ENCODE results near the gene KTI12.

Gene KTI12

DNA sequence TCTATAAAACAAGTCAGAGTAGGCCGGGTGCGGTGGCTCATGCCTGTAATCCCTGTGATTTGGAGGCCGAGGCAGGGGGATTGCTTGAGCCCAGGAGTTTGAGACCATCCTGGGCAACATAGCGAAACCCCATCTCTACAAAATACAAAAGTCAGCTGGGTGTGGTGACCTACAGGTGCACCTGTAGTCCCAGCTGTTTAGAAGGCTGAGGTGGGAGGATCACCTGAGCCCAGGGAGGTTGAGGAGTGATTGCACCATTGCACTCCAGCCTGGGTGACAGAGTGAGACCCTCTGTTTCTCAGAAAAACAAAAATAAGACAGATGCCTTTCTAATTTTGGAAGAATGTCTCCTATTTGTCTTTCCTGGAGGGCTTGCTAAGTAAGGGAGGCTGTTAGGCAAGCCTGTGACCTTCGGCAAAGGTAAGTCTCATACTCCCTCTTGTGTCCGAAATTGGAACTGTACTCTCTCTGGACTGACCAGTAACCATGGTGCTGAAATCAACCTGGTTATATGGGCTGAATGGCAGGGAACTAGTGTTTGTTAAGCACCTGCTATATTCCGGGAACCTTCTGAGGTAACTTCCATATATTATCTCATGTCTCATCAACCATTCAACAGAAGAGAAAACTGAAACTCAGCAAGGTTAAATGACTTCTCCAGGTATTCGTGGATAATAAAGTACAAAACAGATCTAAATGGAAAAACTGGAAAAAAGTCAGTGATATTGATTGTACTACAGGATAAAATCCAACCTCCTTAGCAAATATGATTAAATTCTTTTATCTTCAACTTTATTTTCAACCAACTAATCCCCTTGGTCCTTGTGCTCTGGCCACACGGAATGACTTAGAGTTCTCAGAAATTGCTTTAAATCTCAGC, 31.3 kb downstream of the KTI12 start:
- Histone ChIP-seq H3K36me3 (ENCODE audit: low read length) (no peaks in the 10 kb centered on the region), H3K9me2 (replicated peaks; ENCODE audit: insufficient read depth, low read length) (no peaks in the 10 kb centered on the region)

DNA sequence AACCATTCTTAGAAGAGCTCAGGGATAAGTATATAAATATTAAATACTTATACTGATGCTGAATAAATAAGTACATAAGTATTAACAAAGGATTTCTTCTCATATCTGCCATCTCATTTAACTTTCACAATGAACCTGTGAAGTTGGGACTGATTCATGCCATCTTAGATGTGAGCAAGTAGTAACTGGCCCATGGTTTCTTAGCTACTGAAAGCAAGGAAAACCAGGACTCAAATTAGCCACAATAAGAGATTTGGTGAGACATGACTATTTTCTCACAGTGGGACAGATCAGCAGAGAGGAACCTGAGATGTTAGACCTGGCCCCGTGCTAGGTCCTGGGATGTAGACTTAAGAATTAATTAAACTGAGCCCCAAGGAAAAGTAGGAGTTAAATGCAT, 34.9 kb downstream of the KTI12 start:
- Histone ChIP-seq H3K9me3 (ENCODE audit: insufficient read depth, low read length) (no peaks in the 10 kb centered on the region), H3K27ac (ENCODE audit: low read depth, low read length) (no peak overlapping the region), H2AFZ (ENCODE audit: low read depth, low read length, severe bottlenecking) (no peak overlapping the region), H3K9ac (ENCODE audit: low read length) (no peak overlapping the region), H3K27me3 (ENCODE audit: low read length) (no peaks in the 10 kb centered on the region), H3K36me3 (ENCODE audit: low read length) (no peaks in the 10 kb centered on the region), H3K4me3 (ENCODE audit: insufficient read depth, low read length, poor library complexity, severe bottlenecking) (no peak overlapping the region), H3K9me2 (replicated peaks; ENCODE audit: insufficient read depth, low read length) (no peaks in the 10 kb centered on the region), H3K79me2 (ENCODE audit: insufficient read depth, low read length) (no peaks in the 10 kb centered on the region), H4K20me1 (ENCODE audit: low read depth, low read length) (no peaks in the 10 kb centered on the region), H3K4me2 (ENCODE audit: low read depth, low read length, poor library complexity, severe bottlenecking) (no peak overlapping the region), H3F3A (ENCODE audit: insufficient read depth) (no peaks in the 10 kb centered on the region)
- TF ChIP-seq EZH2phosphoT487 (conservative IDR thresholded peaks at IDR 0.05; ENCODE audit: low read length) = no peak
- TF ChIP-seq, protein P1, sequence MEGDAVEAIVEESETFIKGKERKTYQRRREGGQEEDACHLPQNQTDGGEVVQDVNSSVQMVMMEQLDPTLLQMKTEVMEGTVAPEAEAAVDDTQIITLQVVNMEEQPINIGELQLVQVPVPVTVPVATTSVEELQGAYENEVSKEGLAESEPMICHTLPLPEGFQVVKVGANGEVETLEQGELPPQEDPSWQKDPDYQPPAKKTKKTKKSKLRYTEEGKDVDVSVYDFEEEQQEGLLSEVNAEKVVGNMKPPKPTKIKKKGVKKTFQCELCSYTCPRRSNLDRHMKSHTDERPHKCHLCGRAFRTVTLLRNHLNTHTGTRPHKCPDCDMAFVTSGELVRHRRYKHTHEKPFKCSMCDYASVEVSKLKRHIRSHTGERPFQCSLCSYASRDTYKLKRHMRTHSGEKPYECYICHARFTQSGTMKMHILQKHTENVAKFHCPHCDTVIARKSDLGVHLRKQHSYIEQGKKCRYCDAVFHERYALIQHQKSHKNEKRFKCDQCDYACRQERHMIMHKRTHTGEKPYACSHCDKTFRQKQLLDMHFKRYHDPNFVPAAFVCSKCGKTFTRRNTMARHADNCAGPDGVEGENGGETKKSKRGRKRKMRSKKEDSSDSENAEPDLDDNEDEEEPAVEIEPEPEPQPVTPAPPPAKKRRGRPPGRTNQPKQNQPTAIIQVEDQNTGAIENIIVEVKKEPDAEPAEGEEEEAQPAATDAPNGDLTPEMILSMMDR (IDR thresholded peaks at IDR 0.05; ENCODE audit: insufficient read depth, low read length, poor library complexity, severe bottlenecking) = no peak

More for the DNA sequence above, 31.3 kb downstream of the KTI12 start:
- Histone ChIP-seq H2AFZ (ENCODE audit: low read depth, low read length, severe bottlenecking) (no peak overlapping the region), H3K4me2 (ENCODE audit: low read depth, low read length, poor library complexity, severe bottlenecking) (no peak overlapping the region), H3K9ac (ENCODE audit: low read length) (no peak overlapping the region), H3K27me3 (ENCODE audit: low read length) (no peaks in the 10 kb centered on the region), H3K9me3 (ENCODE audit: insufficient read depth, low read length) (no peaks in the 10 kb centered on the region), H3K79me2 (ENCODE audit: insufficient read depth, low read length) (no peaks in the 10 kb centered on the region), H3F3A (ENCODE audit: insufficient read depth) (no peaks in the 10 kb centered on the region), H3K27ac (ENCODE audit: low read depth, low read length) (no peak overlapping the region), H3K4me3 (ENCODE audit: insufficient read depth, low read length, poor library complexity, severe bottlenecking) (no peak overlapping the region), H4K20me1 (ENCODE audit: low read depth, low read length) (no peaks in the 10 kb centered on the region)
- TF ChIP-seq, protein P1 (IDR thresholded peaks at IDR 0.05; ENCODE audit: insufficient read depth, low read length, poor library complexity, severe bottlenecking) = peak; percentile 73
- no peak for TF ChIP-seq EZH2phosphoT487 (conservative IDR thresholded peaks at IDR 0.05; ENCODE audit: low read length)

DNA sequence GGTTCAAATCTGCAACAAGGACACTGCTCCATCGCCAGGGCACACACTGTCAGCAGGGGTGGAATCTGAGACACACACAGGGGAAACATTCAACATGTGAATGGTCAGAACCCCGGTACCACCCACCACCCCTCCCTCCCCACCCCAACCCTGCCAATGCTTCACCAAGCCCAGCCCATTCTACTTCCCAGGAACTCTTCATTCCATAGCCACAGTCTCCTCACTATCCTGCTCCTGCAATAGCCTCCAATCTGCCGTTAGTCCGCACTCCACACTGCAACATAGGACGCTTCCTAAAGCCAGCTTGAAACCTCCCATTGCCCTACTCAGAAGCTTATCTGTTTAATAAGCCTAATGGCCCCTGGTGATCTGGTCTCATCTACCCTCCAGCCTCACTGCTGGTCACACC, 35.6 kb downstream of the KTI12 start:
- H4K20me1 ChIP-seq (ENCODE audit: low read depth, low read length) = no peaks in the 10 kb centered on the region
- TF ChIP-seq EZH2phosphoT487 (conservative IDR thresholded peaks at IDR 0.05; ENCODE audit: low read length) = no peak
- TF ChIP-seq, protein P1 (IDR thresholded peaks at IDR 0.05; ENCODE audit: insufficient read depth, low read length, poor library complexity, severe bottlenecking) = no peak
- H3K27ac ChIP-seq (ENCODE audit: low read depth, low read length) = no peak overlapping the region
- H3K9me3 ChIP-seq (ENCODE audit: insufficient read depth, low read length) = no peaks in the 10 kb centered on the region
- H3K27me3 ChIP-seq (ENCODE audit: low read length) = no peaks in the 10 kb centered on the region
- no peaks in the 10 kb centered on the region for H3K79me2 ChIP-seq (ENCODE audit: insufficient read depth, low read length)
- no peak overlapping the region for H3K4me3 ChIP-seq (ENCODE audit: insufficient read depth, low read length, poor library complexity, severe bottlenecking)
- H3K9ac ChIP-seq (ENCODE audit: low read length) = no peak overlapping the region
- no peaks in the 10 kb centered on the region for H3F3A ChIP-seq (ENCODE audit: insufficient read depth)
- no peaks in the 10 kb centered on the region for H3K36me3 ChIP-seq (ENCODE audit: low read length)
- no peak overlapping the region for H3K4me2 ChIP-seq (ENCODE audit: low read depth, low read length, poor library complexity, severe bottlenecking)
- no peaks in the 10 kb centered on the region for H3K9me2 ChIP-seq (replicated peaks; ENCODE audit: insufficient read depth, low read length)
- H2AFZ ChIP-seq (ENCODE audit: low read depth, low read length, severe bottlenecking) = no peak overlapping the region

Measured in SU-DHL-6 (cell line).